Keratinocyte (primary cell): Measurements from ENCODE around the gene AKR1C4. TPM values are rescaled to one million over a fixed set of nuclear protein-coding genes. Genes with fewer than 3 reads are reported as not detected.
"Not testable (repeated sequence)": the region's sequence is repeated elsewhere in the genome, so short reads cannot be mapped to it uniquely, and the experiment has no call there.

Experiments
- DNase-seq: peaks from one replicate; pipeline ENCODE4 v3.0.0-alpha.2; 2011; ENCODE audit warnings: low read depth, missing footprints, low spot score
- FAIRE-seq: peaks from 2 replicates; lab custom pipeline; 2011; peaks lifted over from hg19 to GRCh38; lab: Jason Lieb, UNC
- H2AFZ ChIP-seq: 2 replicates; pipeline ENCODE4 v1.6.0; 2012; ENCODE audit warnings: low read length, control low read depth, inconsistent platforms; ENCODE audit not compliant: control insufficient read depth
- H3K27ac ChIP-seq: 2 replicates; pipeline ENCODE4 v1.5.1; 2011; ENCODE audit warnings: low read length; ENCODE audit not compliant: control insufficient read depth, insufficient read depth
- H3K27me3 ChIP-seq: 3 replicates; pipeline ENCODE4 v1.6.0; 2011; ENCODE audit warnings: low read length; ENCODE audit not compliant: control insufficient read depth, insufficient read depth; ENCODE audit errors: extremely low read depth
- H3K36me3 ChIP-seq, 2 experiments: 2 replicates in 1 of 2; 3 replicates in 1 of 2; pipeline ENCODE4 v1.5.1; 2011; ENCODE audit warnings: low read length in 2 of 2, mild to moderate bottlenecking in 1 of 2; ENCODE audit not compliant: control insufficient read depth in 2 of 2, insufficient read depth in 2 of 2; ENCODE audit errors: extremely low read depth in 1 of 2
- H3K4me1 ChIP-seq: 3 replicates; pipeline ENCODE4 v1.5.1; 2011; ENCODE audit warnings: low read length; ENCODE audit not compliant: control insufficient read depth, insufficient read depth; ENCODE audit errors: extremely low read depth
- H3K4me2 ChIP-seq: 3 replicates; pipeline ENCODE4 v1.6.0; 2011; ENCODE audit warnings: low read depth, low read length; ENCODE audit not compliant: control insufficient read depth, insufficient read depth; ENCODE audit errors: extremely low read depth
- H3K4me3 ChIP-seq, 3 experiments: fragments of 200-600 bp in 1 of 3; sonication (generic) in 1 of 3; 2 replicates in 2 of 3; 3 replicates in 1 of 3; pipeline ENCODE4 v1.5.1; 2011 to 2016; ENCODE audit warnings: low read length in 3 of 3, mild to moderate bottlenecking in 3 of 3, control low read depth in 2 of 3, inconsistent platforms in 1 of 3, low read depth in 1 of 3, mixed read lengths in 1 of 3, mixed run types in 1 of 3, moderate library complexity in 1 of 3; ENCODE audit not compliant: control insufficient read depth in 2 of 3, insufficient read depth in 2 of 3; ENCODE audit errors: extremely low read depth in 1 of 3
- H3K79me2 ChIP-seq: 2 replicates; pipeline ENCODE4 v1.6.0; 2012; ENCODE audit warnings: low read length; ENCODE audit not compliant: control insufficient read depth, insufficient read depth
- H3K9ac ChIP-seq: 3 replicates; pipeline ENCODE4 v1.6.0; 2011; ENCODE audit warnings: low read length; ENCODE audit not compliant: control insufficient read depth, insufficient read depth; ENCODE audit errors: extremely low read depth
- H3K9me1 ChIP-seq: 3 replicates; pipeline ENCODE4 v1.6.0; 2011; ENCODE audit warnings: low read length; ENCODE audit not compliant: control insufficient read depth, insufficient read depth; ENCODE audit errors: extremely low read depth
- H3K9me3 ChIP-seq: 2 replicates; pipeline ENCODE4 v1.5.1; 2012; ENCODE audit warnings: low read depth, low read length; ENCODE audit not compliant: control insufficient read depth
- H4K20me1 ChIP-seq: 3 replicates; pipeline ENCODE4 v1.6.0; 2011; ENCODE audit warnings: low read length; ENCODE audit not compliant: control insufficient read depth, insufficient read depth; ENCODE audit errors: extremely low read depth
- EZH2 ChIP-seq: IDR thresholded peaks from one replicate; pipeline ENCODE4 v1.6.1; 2012; ENCODE audit warnings: inconsistent platforms, mild to moderate bottlenecking, low read length, moderate library complexity
- dilution Hi-C: fragments of 300-500 bp; cut with MboI; formaldehyde crosslinking; loops from one replicate; pipeline ENCODE4 v1.7.0; 2020; ENCODE audit warnings: low sequenced_read_pairs; ENCODE audit not compliant: extremely low pct_ligation_motif_present
- polyA plus RNA-seq, 5 experiments: library from polyadenylated mRNA; depleted of rRNA in 3 of 5; stranded (reverse) in 3 of 5; stranded (forward) in 1 of 5; unstranded in 1 of 5; fragments of >200 nt; gene quantifications; 1 replicate in 1 of 5; 2 replicates in 3 of 5; 3 replicates in 1 of 5; pipeline versions ENCODE4 v1.2.1 to v1.2.3, GENCODE V29; 2011 to 2012; ENCODE audit warnings: missing spikeins in 2 of 5, low read depth in 1 of 5, low replicate concordance in 1 of 5
- TF ChIP-seq, protein P1 (sequence below), 3 experiments: IDR thresholded peaks in 1 of 3; conservative IDR thresholded peaks in 1 of 3; optimal IDR thresholded peaks in 1 of 3; 2 replicates in 2 of 3; 3 replicates in 1 of 3; pipeline versions ENCODE3 to v1.5.1; 2011; ENCODE audit warnings: low read length in 3 of 3, mild to moderate bottlenecking in 3 of 3, moderate library complexity in 2 of 3, control low read depth in 1 of 3, inconsistent platforms in 1 of 3; ENCODE audit not compliant: insufficient read depth in 2 of 3; ENCODE audit errors: extremely low read depth in 1 of 3

The AKR1C4 gene
- polyA plus RNA-seq, 1 donor (not counting 4 experiments of a cell fraction or from before 2014, with no cell fraction given), result not detected

DNA sequence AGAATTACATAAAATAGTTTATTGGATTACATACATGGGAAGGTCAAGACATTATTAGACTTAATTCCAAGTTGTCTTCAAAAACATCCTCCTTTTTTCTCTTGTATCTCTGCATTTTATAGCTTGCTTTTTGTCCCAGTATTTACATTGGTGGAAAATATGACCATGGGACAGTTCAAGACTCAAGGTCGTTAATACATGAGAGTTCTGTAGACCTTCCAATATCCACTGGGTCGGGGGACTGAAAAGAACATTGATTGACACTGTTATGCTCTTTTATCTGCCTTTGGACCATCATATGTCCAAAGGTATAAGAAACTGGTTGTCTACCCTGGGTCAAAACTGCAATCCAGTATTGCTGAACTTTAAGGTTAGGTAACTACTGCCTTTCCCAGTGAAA lies 36.7 kb downstream of the AKR1C4 start:
- no peak for TF ChIP-seq EZH2
- TF ChIP-seq, protein P1, sequence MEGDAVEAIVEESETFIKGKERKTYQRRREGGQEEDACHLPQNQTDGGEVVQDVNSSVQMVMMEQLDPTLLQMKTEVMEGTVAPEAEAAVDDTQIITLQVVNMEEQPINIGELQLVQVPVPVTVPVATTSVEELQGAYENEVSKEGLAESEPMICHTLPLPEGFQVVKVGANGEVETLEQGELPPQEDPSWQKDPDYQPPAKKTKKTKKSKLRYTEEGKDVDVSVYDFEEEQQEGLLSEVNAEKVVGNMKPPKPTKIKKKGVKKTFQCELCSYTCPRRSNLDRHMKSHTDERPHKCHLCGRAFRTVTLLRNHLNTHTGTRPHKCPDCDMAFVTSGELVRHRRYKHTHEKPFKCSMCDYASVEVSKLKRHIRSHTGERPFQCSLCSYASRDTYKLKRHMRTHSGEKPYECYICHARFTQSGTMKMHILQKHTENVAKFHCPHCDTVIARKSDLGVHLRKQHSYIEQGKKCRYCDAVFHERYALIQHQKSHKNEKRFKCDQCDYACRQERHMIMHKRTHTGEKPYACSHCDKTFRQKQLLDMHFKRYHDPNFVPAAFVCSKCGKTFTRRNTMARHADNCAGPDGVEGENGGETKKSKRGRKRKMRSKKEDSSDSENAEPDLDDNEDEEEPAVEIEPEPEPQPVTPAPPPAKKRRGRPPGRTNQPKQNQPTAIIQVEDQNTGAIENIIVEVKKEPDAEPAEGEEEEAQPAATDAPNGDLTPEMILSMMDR (optimal IDR thresholded peaks at IDR 0.05 in 1 of 3, IDR thresholded peaks at IDR 0.05 in 1 of 3, conservative IDR thresholded peaks at IDR 0.05 in 1 of 3; ENCODE audit: extremely low read depth in 1 of 3, insufficient read depth in 2 of 3, low read length in 3 of 3), result no peak
- Histone ChIP-seq H3K4me1 (peaks cover 4% of the 10 kb centered on the region), H3K36me3 (no peaks in the 10 kb centered on the region), H3K4me2 (no peak overlapping the region), H3K79me2 (no peaks in the 10 kb centered on the region), H3K27ac (no peak overlapping the region), H4K20me1 (no peaks in the 10 kb centered on the region), H2AFZ (no peak overlapping the region), H3K27me3 (no peaks in the 10 kb centered on the region), H3K9me3 (no peaks in the 10 kb centered on the region), H3K4me3 (no peak overlapping the region), H3K9ac (no peak overlapping the region), H3K9me1 (no peaks in the 10 kb centered on the region)
- FAIRE-seq (no peak), DNase-seq (no peak)
- dilution Hi-C loops, result no loop called here

DNA sequence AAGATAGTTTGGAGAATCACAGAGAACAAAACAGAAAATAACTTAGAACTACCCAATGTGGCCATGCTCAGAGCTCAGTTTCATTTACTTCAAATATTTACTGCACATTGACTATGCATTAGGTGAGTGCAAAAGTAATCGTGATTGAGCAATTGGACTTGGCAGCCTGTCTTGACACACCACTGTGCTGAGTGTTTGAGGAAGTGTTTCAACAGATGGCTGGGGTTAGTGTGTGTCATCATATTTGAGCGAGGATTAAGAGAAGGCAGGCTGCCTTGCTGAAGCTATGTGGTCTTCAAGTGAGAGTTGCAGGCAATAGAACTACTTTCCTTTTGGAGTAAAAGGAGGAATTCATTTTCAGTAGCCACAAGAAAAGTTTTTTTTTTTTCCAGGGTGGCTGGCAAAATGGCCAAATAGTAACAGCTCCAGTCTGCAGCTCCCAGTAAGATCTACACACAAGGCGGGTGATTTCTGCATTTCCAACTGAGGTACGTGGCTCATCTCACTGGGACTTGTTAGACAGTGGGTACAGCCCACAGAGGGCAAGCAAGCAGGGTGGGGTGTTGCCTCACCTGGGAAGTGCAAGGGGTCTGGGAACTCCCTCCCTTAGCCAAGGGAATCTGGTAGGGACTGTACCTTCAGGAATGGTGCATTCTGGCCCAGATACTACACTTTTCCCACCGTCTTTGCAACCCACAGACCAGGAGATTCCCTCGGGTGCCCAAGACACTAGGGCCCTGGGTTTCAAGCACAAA lies 37.6 kb downstream of the AKR1C4 start:
- H3K4me2 ChIP-seq, result no peak overlapping the region
- H3K9me1 ChIP-seq, result no peaks in the 10 kb centered on the region
- no peak overlapping the region for H3K4me3 ChIP-seq
- no peak overlapping the region for H3K27ac ChIP-seq
- H4K20me1 ChIP-seq, result no peaks in the 10 kb centered on the region
- dilution Hi-C loops, result no loop called here
- H3K9me3 ChIP-seq, result no peaks in the 10 kb centered on the region
- no peaks in the 10 kb centered on the region for H3K36me3 ChIP-seq
- no peak for TF ChIP-seq EZH2
- TF ChIP-seq, protein P1 (optimal IDR thresholded peaks at IDR 0.05 in 1 of 3, IDR thresholded peaks at IDR 0.05 in 1 of 3, conservative IDR thresholded peaks at IDR 0.05 in 1 of 3; ENCODE audit: extremely low read depth in 1 of 3, insufficient read depth in 2 of 3, low read length in 3 of 3), result no peak
- H3K27me3 ChIP-seq, result no peaks in the 10 kb centered on the region
- H3K79me2 ChIP-seq, result no peaks in the 10 kb centered on the region
- H3K4me1 ChIP-seq, result peaks cover 4% of the 10 kb centered on the region
- no peak overlapping the region for H2AFZ ChIP-seq
- no peak overlapping the region for H3K9ac ChIP-seq
- FAIRE-seq, result no peak
- DNase-seq, result no peak

DNA sequence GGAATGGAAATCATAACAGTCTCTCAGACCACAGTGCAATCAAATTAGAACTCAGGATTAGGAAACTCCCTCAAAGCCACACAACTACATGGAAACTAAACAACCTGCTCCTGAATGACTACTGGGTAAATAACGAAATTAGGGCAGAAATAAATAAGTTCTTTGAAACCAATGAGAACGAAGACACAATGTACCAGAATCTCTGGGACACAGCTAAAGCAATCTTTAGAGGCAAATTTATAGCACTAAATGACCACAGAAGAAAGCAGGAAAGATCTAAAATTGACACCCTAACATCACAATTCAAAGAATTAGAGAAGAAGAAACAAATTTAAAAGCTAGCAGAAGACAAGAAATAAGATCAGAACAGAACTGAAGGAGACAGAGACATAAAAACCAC lies 40.9 kb downstream of the AKR1C4 start:
- FAIRE-seq, H4K20me1 ChIP-seq, dilution Hi-C loops: not testable (repeated sequence)

More for the DNA sequence above, 40.9 kb downstream of the AKR1C4 start:
- H3K36me3 ChIP-seq, H3K9me3 ChIP-seq, H3K79me2 ChIP-seq, H3K27me3 ChIP-seq, DNase-seq, H2AFZ ChIP-seq, H3K4me3 ChIP-seq, H3K4me1 ChIP-seq, H3K27ac ChIP-seq, H3K9ac ChIP-seq, H3K9me1 ChIP-seq, H3K4me2 ChIP-seq: not testable (repeated sequence)
